DND-41 (cell line): ENCODE measurements around the gene BCAP29.

ENCODE experiments used
- ATAC-seq: fragments of 200-7000 bp; cut with Tn5 transposase; 3 replicates; pipeline ENCODE4 v1.9.1; 2021; ENCODE audit warnings: low read depth; ENCODE audit not compliant: insufficient read depth
- DNase-seq: peaks from one replicate; pipeline ENCODE4 v3.0.0-alpha.2; 2020
- H2AFZ ChIP-seq: 2 replicates; pipeline ENCODE4 v1.6.0; 2012; ENCODE audit warnings: low read depth, low read length
- H3K27ac ChIP-seq: 2 replicates; pipeline ENCODE4 v1.5.1; 2012; ENCODE audit warnings: low read length, inconsistent platforms
- H3K27me3 ChIP-seq: fragments of 200-600 bp; sonication (generic); 2 replicates; pipeline ENCODE4 v1.6.0; 2012; ENCODE audit warnings: low read length, mild to moderate bottlenecking, inconsistent platforms; ENCODE audit not compliant: insufficient read depth, poor library complexity
- H3K36me3 ChIP-seq: 2 replicates; pipeline ENCODE4 v1.5.1; 2012; ENCODE audit warnings: low read length, inconsistent platforms; ENCODE audit not compliant: insufficient read depth
- H3K4me1 ChIP-seq: 2 replicates; pipeline ENCODE4 v1.5.1; 2012; ENCODE audit warnings: mild to moderate bottlenecking, low read length; ENCODE audit not compliant: insufficient read depth
- H3K4me2 ChIP-seq: 2 replicates; pipeline ENCODE4 v1.6.0; 2012; ENCODE audit warnings: mild to moderate bottlenecking, moderate library complexity, low read length, inconsistent platforms; ENCODE audit not compliant: insufficient read depth
- H3K4me3 ChIP-seq, 2 experiments: fragments of 200-600 bp in 1 of 2; shearing (Covaris generic) in 1 of 2; 2 replicates each; pipeline ENCODE4 v1.5.1; 2012 to 2016; ENCODE audit warnings: inconsistent platforms in 2 of 2, low read length in 2 of 2, mild to moderate bottlenecking in 2 of 2, low read depth in 1 of 2, moderate library complexity in 1 of 2
- H3K79me2 ChIP-seq: 2 replicates; pipeline ENCODE4 v1.6.0; 2012; ENCODE audit warnings: low read length, inconsistent platforms; ENCODE audit not compliant: insufficient read depth
- H3K9ac ChIP-seq: 2 replicates; pipeline ENCODE4 v1.6.0; 2012; ENCODE audit warnings: low read depth, mild to moderate bottlenecking, inconsistent platforms, low read length, moderate library complexity
- H3K9me3 ChIP-seq: 2 replicates; pipeline ENCODE4 v1.5.1; 2012; ENCODE audit warnings: low read length, moderate library complexity, mild to moderate bottlenecking, inconsistent platforms; ENCODE audit not compliant: insufficient read depth, severe bottlenecking
- H4K20me1 ChIP-seq: 2 replicates; pipeline ENCODE4 v1.6.0; 2012; ENCODE audit warnings: low read length; ENCODE audit not compliant: insufficient read depth
- EZH2 ChIP-seq: IDR thresholded peaks from 3 replicates; pipeline ENCODE4 v1.6.1; 2012; ENCODE audit warnings: borderline replicate concordance, low read depth, mild to moderate bottlenecking, moderate library complexity, low read length, inconsistent platforms; ENCODE audit not compliant: severe bottlenecking
- TF ChIP-seq, protein P1 (sequence below): IDR thresholded peaks from 2 replicates; pipeline ENCODE4 v1.5.1; 2012; ENCODE audit warnings: borderline replicate concordance, low read length, moderate library complexity, mild to moderate bottlenecking; ENCODE audit not compliant: poor library complexity, severe bottlenecking; ENCODE audit errors: extremely low read depth

BCAP29 gene

DNA sequence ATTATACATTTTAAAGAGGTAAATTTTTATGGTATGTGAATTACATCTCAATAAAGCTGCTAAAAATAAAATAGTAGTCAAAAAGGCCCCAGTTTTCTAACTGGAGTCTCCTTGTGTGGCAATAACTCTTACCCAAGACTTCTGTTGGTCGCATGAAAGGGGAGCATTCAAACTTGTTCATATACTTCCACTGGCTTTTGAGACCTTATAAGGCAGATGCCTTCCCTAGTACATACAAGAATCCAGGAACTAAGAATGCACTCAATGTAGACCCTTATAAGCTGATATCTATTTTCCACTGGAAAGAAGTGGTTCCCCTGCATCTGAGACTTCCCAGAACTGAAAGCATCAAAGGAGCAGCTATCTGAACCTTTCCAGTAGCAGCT is 13.0 kb downstream of the BCAP29 start:
- Histone ChIP-seq H3K4me2 (no peak overlapping the region), H3K9me3 (no peaks in the 10 kb centered on the region), H4K20me1 (no peaks in the 10 kb centered on the region), H3K4me1 (no peaks in the 10 kb centered on the region), H3K4me3 (no peak overlapping the region), H3K9ac (no peak overlapping the region), H3K27me3 (no peaks in the 10 kb centered on the region), H2AFZ (no peak overlapping the region), H3K27ac (no peak overlapping the region), H3K36me3 (peaks cover 25% of the 10 kb centered on the region), H3K79me2 (no peaks in the 10 kb centered on the region)
- DNase-seq (no peak), ATAC-seq (no peak)
- TF ChIP-seq EZH2: no peak
- TF ChIP-seq, protein P1, sequence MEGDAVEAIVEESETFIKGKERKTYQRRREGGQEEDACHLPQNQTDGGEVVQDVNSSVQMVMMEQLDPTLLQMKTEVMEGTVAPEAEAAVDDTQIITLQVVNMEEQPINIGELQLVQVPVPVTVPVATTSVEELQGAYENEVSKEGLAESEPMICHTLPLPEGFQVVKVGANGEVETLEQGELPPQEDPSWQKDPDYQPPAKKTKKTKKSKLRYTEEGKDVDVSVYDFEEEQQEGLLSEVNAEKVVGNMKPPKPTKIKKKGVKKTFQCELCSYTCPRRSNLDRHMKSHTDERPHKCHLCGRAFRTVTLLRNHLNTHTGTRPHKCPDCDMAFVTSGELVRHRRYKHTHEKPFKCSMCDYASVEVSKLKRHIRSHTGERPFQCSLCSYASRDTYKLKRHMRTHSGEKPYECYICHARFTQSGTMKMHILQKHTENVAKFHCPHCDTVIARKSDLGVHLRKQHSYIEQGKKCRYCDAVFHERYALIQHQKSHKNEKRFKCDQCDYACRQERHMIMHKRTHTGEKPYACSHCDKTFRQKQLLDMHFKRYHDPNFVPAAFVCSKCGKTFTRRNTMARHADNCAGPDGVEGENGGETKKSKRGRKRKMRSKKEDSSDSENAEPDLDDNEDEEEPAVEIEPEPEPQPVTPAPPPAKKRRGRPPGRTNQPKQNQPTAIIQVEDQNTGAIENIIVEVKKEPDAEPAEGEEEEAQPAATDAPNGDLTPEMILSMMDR: no peak

DNA sequence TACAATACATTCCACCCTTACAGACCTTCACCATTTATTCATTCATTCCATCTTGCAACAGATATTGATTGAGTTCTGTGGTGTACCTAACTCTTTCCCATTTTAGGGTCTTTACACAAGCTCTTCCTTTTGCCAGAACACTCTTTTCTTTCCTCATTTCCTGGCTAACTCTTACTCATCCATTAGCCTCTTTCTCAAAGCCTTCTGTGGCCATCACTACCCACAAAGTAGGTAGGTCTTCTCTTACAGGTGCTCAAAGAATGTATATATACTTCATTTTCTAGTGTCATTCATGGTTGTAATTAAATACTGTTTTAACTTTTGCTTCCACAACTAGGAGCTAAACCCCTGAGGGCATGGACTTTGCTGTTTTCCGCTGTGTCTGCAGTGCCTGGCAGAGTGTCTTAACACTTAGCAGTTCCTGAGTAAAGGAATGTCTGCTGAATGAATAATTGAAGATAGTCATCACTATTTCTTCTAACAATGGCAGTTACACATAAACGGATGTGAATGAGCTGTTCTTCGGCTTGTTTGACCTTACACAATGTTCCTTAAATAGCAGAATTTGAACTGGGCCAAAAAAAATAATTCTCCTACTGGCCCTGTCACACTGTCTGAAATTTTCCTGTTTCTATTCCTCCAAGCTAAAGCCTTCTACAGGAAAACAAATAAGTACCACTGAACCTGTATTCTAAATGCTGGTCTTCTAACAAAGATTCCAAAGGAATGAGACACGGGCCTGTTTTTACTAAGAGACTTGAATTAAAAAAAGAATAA is 15.1 kb downstream of the BCAP29 start:
- DNase-seq (no peak), ATAC-seq (no peak)
- Histone ChIP-seq H3K27me3 (no peaks in the 10 kb centered on the region), H3K4me3 (no peak overlapping the region), H3K36me3 (peaks cover 27% of the 10 kb centered on the region), H3K79me2 (no peaks in the 10 kb centered on the region), H2AFZ (no peak overlapping the region), H3K4me1 (no peaks in the 10 kb centered on the region), H3K9ac (no peak overlapping the region), H3K27ac (no peak overlapping the region), H3K4me2 (no peak overlapping the region), H4K20me1 (no peaks in the 10 kb centered on the region), H3K9me3 (no peaks in the 10 kb centered on the region)
- no peak for TF ChIP-seq EZH2
- TF ChIP-seq, protein P1: no peak

DNA sequence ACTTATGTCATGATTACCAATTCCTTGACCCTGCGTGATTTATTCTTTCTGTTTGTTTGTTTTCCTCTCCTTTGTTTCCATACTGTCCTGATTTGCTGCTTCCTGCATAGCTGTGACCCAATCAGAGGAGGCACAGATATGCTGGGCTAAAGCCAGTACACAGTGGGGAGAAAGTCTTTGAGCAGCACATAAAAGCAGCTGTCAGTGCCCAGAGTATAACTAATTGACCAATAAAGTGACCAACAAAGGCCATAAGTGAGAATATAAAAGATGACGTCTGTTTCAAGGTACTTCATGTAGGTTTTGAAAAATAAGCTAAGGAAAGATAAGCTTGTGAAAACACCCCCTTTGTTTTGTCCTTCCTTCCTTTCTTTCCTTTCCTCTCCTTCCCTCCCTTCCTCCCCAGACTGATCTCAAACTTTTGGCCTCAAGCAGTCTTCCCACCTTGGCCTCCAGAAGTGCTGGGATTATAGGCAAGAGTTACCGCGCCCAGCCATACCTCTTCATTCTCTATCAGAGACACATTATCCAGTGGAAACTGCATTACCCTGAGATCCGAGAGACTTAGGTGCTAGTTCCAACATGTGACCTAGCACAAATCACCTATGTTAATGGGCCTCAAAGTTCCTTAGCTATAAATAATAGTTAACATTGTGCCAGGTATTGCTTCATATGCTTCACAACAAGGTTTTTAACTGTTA is 17.0 kb downstream of the BCAP29 start:
- DNase-seq: no peak
- Histone ChIP-seq H4K20me1 (no peaks in the 10 kb centered on the region), H2AFZ (no peak overlapping the region), H3K4me2 (no peak overlapping the region), H3K27ac (no peak overlapping the region), H3K4me3 (no peak overlapping the region), H3K79me2 (no peaks in the 10 kb centered on the region), H3K9ac (no peak overlapping the region), H3K36me3 (peaks cover 42% of the 10 kb centered on the region), H3K9me3 (no peaks in the 10 kb centered on the region), H3K27me3 (no peaks in the 10 kb centered on the region), H3K4me1 (no peaks in the 10 kb centered on the region)
- ATAC-seq: no peak
- TF ChIP-seq, protein P1: no peak
- no peak for TF ChIP-seq EZH2

DNA sequence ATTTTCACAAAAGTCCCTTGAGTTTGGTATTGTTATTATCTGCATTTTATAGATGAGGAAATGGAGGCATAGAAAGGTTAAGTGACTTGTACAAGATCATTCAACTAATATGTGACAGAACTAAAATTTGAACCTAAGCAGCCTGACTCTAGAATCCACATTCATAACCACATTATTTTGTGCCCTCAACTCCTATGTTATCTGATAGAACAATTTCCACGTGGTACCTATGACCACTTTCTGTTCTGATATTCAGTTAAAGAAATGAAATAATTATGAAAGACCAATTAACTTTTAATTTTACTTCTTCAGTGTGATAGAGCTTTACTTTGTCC is 17.5 kb downstream of the BCAP29 start:
- H3K79me2 ChIP-seq: no peaks in the 10 kb centered on the region
- DNase-seq (no peak), ATAC-seq (no peak)
- H3K9ac ChIP-seq: no peak overlapping the region
- H4K20me1 ChIP-seq: no peaks in the 10 kb centered on the region
- H3K36me3 ChIP-seq: peaks cover 42% of the 10 kb centered on the region
- H3K27me3 ChIP-seq: no peaks in the 10 kb centered on the region
- TF ChIP-seq, protein P1: no peak
- TF ChIP-seq EZH2: no peak
- no peaks in the 10 kb centered on the region for H3K9me3 ChIP-seq
- H3K4me1 ChIP-seq: no peaks in the 10 kb centered on the region
- no peak overlapping the region for H3K27ac ChIP-seq
- H2AFZ ChIP-seq: no peak overlapping the region
- H3K4me3 ChIP-seq: no peak overlapping the region
- H3K4me2 ChIP-seq: no peak overlapping the region
